Ovary (tissue), 9 donors: ENCODE results near the gene ATAD2B. TPM values are rescaled to one million over a fixed set of nuclear protein-coding genes. Genes with fewer than 3 reads are reported as not detected.

Experiments
- DNase-seq, 5 donors: peaks; one replicate each; pipeline ENCODE4 v3.0.0-alpha.2; 2019 to 2020
- H3K27ac ChIP-seq, 2 donors: fragments of 200-600 bp; one replicate each; pipeline versions ENCODE4 v1.5.1 to v1.8.0; 2019 to 2022
- H3K27me3 ChIP-seq: fragments of 200-600 bp; one replicate; pipeline ENCODE4 v1.8.0; 2022
- H3K36me3 ChIP-seq: fragments of 200-600 bp; sonication (generic); one replicate; pipeline ENCODE4 v1.5.1; 2019
- H3K4me1 ChIP-seq: one replicate; pipeline ENCODE4 v1.8.1; 2013; ENCODE audit warnings: mild to moderate bottlenecking, moderate library complexity; ENCODE audit not compliant: insufficient read depth
- H3K4me3 ChIP-seq: fragments of 200-600 bp; sonication (generic); one replicate; pipeline ENCODE4 v1.5.1; 2017
- H3K9me3 ChIP-seq, 2 donors: fragments of 200-600 bp in 1 of 2; sonication (generic) in 1 of 2; one replicate each; pipeline versions ENCODE4 v1.5.1 to v1.8.1; 2013 to 2019; ENCODE audit warnings: mild to moderate bottlenecking in 1 of 2, moderate library complexity in 1 of 2
- EP300 ChIP-seq: sonication (generic); formaldehyde crosslinking; IDR thresholded peaks from one replicate; pipeline ENCODE4 v1.6.1; 2017; ENCODE audit warnings: antibody characterized with exemption
- POLR2A ChIP-seq: fragments of 450-650 bp; IDR thresholded peaks from one replicate; pipeline ENCODE4 v1.6.1; 2017; ENCODE audit warnings: antibody characterized with exemption, mild to moderate bottlenecking, moderate library complexity
- WGBS, 3 donors: extraction: QIAGEN DNeasy Blood & Tissue Kit in 1 of 3; methylation state at CpG; one replicate each; pipeline versions ENCODE4 v1.1.5 to v1.1.7; 2013 to 2017; 5-methylcytosine and 5-hydroxymethylcytosine counted together
- intact Hi-C, 4 donors: fragments of 100-400 bp; cut with DNase I; formaldehyde crosslinking; loops; one replicate each; pipeline versions ENCODE4 v1.11.0 to v1.15.1; 2022 to 2023
- polyA plus RNA-seq, 2 donors: library from polyadenylated mRNA; stranded (reverse); fragments of 200-250 nt in 1 of 2; fragments of 350-450 nt in 1 of 2; fragmentation: Illumina TruSeq in 1 of 2; extraction: RNeasy Lipid Tissue Mini Kit (QIAGEN cat#74804) in 1 of 2; gene quantifications; one replicate each; pipeline ENCODE4 v1.2.3, GENCODE V29; 2013 to 2014
- total RNA-seq, 7 donors: library from RNA; depleted of rRNA in 2 of 7; stranded (reverse); fragments of >200 nt in 2 of 7; fragmentation: NEBNext Ultra II Directional in 3 of 7; extraction: Animal tissue kit (Norgen Biotek cat#: 25700) in 3 of 7; gene quantifications; one replicate each; pipeline versions ENCODE4 v1.1.0 to v1.2.4, GENCODE V29; 2016 to 2023
- TF ChIP-seq, protein P1 (sequence below), 3 donors: fragments of 450-650 bp in 2 of 3; fragments of 200-600 bp in 1 of 3; IDR thresholded peaks; one replicate each; pipeline versions ENCODE4 v1.5.1 to v1.8.0; 2016 to 2022; ENCODE audit warnings: antibody characterized with exemption in 3 of 3, mild to moderate bottlenecking in 1 of 3
- donor health status: DM: no; HTN: no; CAD: no; lungs with moderate emphysema.
- donor health status: DM: no; HTN: no; CAD: no.
- donor health status: Bipolar disorder and iron deficiency.
- donor health status: DM: yes; HTN: yes; CAD: no.
- donor health status: DM: no; HTN: no; CAD: no.
- donor health status: DM: yes; HTN: yes; CAD: no.

Gene ATAD2B
- total and polyA plus RNA-seq, 9 donors: 4.5 to 29.6 (median 19.8) TPM

GRCh38 chr2:23803264-23803964 lies 123.5 kb downstream of the ATAD2B start:
- H3K27ac ChIP-seq: no peak overlapping the region
- TF ChIP-seq, protein P1, sequence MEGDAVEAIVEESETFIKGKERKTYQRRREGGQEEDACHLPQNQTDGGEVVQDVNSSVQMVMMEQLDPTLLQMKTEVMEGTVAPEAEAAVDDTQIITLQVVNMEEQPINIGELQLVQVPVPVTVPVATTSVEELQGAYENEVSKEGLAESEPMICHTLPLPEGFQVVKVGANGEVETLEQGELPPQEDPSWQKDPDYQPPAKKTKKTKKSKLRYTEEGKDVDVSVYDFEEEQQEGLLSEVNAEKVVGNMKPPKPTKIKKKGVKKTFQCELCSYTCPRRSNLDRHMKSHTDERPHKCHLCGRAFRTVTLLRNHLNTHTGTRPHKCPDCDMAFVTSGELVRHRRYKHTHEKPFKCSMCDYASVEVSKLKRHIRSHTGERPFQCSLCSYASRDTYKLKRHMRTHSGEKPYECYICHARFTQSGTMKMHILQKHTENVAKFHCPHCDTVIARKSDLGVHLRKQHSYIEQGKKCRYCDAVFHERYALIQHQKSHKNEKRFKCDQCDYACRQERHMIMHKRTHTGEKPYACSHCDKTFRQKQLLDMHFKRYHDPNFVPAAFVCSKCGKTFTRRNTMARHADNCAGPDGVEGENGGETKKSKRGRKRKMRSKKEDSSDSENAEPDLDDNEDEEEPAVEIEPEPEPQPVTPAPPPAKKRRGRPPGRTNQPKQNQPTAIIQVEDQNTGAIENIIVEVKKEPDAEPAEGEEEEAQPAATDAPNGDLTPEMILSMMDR (IDR thresholded peaks at IDR 0.05): no peak
- TF ChIP-seq EP300 (no peak), POLR2A (no peak)

DNA sequence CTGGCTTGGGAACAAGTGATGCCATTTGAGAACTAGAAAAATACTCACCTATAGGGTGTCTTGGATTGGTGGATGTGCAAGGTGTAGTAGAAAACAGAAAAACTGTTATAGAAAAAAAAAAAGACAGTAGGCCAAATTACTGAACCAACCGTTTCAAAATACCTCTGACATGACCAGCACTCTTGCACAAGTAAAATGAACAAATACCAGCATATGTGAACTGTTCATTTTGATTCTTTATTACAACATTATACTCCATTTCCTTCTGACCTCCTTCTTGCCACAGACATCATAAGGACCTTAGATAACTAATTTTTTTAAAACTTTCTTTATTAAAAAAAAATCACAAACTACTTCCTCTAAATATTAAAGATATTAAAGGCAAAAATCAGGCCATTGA lies 125.5 kb downstream of the ATAD2B start:
- no peak for TF ChIP-seq POLR2A
- TF ChIP-seq, protein P1 (IDR thresholded peaks at IDR 0.05): no peak
- TF ChIP-seq EP300: no peak
- H3K27me3 ChIP-seq: no peaks in the 10 kb centered on the region
- H3K4me3 ChIP-seq: no peak overlapping the region
- H3K36me3 ChIP-seq: no peaks in the 10 kb centered on the region
- H3K4me1 ChIP-seq: no peaks in the 10 kb centered on the region
- intact Hi-C loops: no loop called here
- no peak overlapping the region for H3K27ac ChIP-seq
- no peaks in the 10 kb centered on the region for H3K9me3 ChIP-seq
- 55 to 72% (median 66%) methylated on average over 1 of the region's 1 CpG for WGBS, 3 donors
- DNase-seq: no peak

More at GRCh38 chr2:23803264-23803964, 123.5 kb downstream of the ATAD2B start:
- no peaks in the 10 kb centered on the region for H3K9me3 ChIP-seq
- no peak for DNase-seq
- WGBS, 3 donors: 78 to 87% (median 83%) methylated on average over 5 of the region's 5 CpGs
- no peaks in the 10 kb centered on the region for H3K27me3 ChIP-seq
- no peaks in the 10 kb centered on the region for H3K36me3 ChIP-seq
- no peak overlapping the region for H3K4me3 ChIP-seq
- intact Hi-C loops: no loop called here
- no peaks in the 10 kb centered on the region for H3K4me1 ChIP-seq

DNA sequence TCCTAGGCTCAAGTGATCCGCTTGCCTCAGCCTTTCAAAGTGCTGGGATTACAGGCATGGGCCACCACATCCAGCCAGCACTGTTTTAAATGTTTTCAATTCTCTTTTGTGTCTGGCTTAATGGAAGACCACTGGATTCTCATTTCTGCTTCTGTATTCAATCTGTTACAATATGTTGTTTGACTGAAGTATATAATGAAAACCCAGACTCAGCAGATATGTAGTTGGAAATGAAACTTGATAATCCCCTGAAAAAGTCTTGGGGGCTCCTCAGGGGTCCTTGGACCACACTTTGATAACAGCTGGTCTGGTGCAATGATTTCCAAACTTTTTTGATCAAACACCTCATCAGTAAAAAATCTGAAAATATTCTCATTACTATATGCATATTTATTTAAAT lies 132.7 kb downstream of the ATAD2B start:
- TF ChIP-seq, protein P1 (IDR thresholded peaks at IDR 0.05): no peak
- TF ChIP-seq EP300: no peak
- no peak for TF ChIP-seq POLR2A
- H3K36me3 ChIP-seq: no peaks in the 10 kb centered on the region
- intact Hi-C loops: no loop called here
- DNase-seq: no peak
- WGBS, 3 donors: 95 to 100% (median 96%) methylated on average over 1 of the region's 1 CpG
- H3K4me1 ChIP-seq: peaks cover 2% of the 10 kb centered on the region
- no peaks in the 10 kb centered on the region for H3K9me3 ChIP-seq
- no peaks in the 10 kb centered on the region for H3K27me3 ChIP-seq
- no peak overlapping the region for H3K27ac ChIP-seq
- H3K4me3 ChIP-seq: no peak overlapping the region

DNA sequence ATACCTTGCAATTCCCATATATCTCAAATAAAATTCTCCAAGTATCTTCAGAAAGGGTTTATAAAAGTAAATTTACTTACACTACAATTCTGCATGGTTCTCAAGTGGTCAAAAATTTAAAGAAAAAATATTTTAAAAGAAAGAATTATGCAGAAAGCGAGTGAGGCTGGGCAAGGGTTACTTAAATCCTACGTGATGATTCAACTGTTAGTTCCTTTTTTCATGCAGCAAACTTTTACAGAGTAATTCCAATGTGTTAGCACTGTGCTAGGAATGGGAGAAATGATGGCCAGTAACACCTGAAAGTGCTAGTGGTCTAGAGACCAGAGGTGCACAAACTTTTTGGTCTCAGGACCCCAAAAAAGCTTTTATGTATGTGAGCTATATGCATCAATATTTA lies 133.4 kb downstream of the ATAD2B start:
- no peaks in the 10 kb centered on the region for H3K36me3 ChIP-seq
- WGBS, 3 donors: 19 to 26% (median 22%) methylated on average over 2 of the region's 2 CpGs
- intact Hi-C loops: no loop called here
- no peak for DNase-seq
- no peaks in the 10 kb centered on the region for H3K9me3 ChIP-seq
- H3K4me1 ChIP-seq: peaks cover 2% of the 10 kb centered on the region
- no peaks in the 10 kb centered on the region for H3K27me3 ChIP-seq
- no peak overlapping the region for H3K27ac ChIP-seq
- H3K4me3 ChIP-seq: no peak overlapping the region
- TF ChIP-seq, protein P1 (IDR thresholded peaks at IDR 0.05): no peak
- TF ChIP-seq EP300: no peak
- TF ChIP-seq POLR2A: no peak
